Activated CD8-positive, alpha-beta T cell treated with anti-CD3 and anti-CD28 coated beads for 36 hours (primary cell): ENCODE results near the gene PRCC. TPM values are rescaled to one million over a fixed set of nuclear protein-coding genes. Genes with fewer than 3 reads are reported as not detected.
A peak's percentile ranks its signal among the peaks of the same experiment; 100 is the strongest.

Experiments used
- ATAC-seq: fragments of 200-7000 bp; cut with Tn5 transposase; one replicate; pipeline ENCODE4 v1.10.0; 2021; ENCODE audit warnings: mild to moderate bottlenecking, moderate library complexity
- CTCF ChIA-PET: fragments of 350-600 bp; sonication (Branson Sonifier 250); formaldehyde crosslinking; loops from one replicate; lab custom pipeline; 2021; ENCODE audit warnings: antibody characterized with exemption; lab: Charles Lee
- POLR2A ChIA-PET: fragments of 350-600 bp; sonication (Branson Sonifier 250); formaldehyde crosslinking; loops from one replicate; lab custom pipeline; 2021; ENCODE audit warnings: antibody characterized with exemption; lab: Charles Lee
- DNase-seq: peaks from one replicate; pipeline ENCODE4 v3.0.0-alpha.2; 2020
- H3K27ac Mint-ChIP-seq: one replicate; pipeline ENCODE4 v1.8.0; 2021; ENCODE audit warnings: mild to moderate bottlenecking, mixed read lengths
- H3K27me3 Mint-ChIP-seq: one replicate; pipeline ENCODE4 v1.8.0; 2021; ENCODE audit warnings: mixed read lengths
- H3K36me3 Mint-ChIP-seq: one replicate; pipeline ENCODE4 v1.8.0; 2021; ENCODE audit warnings: low read depth, mixed read lengths
- H3K4me1 Mint-ChIP-seq: one replicate; pipeline ENCODE4 v1.8.0; 2021; ENCODE audit warnings: low read depth, mixed read lengths
- H3K4me3 Mint-ChIP-seq: one replicate; pipeline ENCODE4 v1.8.0; 2021; ENCODE audit warnings: mild to moderate bottlenecking, moderate library complexity, mixed read lengths
- H3K9me3 Mint-ChIP-seq: one replicate; pipeline ENCODE4 v1.8.0; 2021; ENCODE audit warnings: mixed read lengths
- intact Hi-C: fragments of 100-400 bp; cut with micrococcal nuclease; formaldehyde crosslinking; loops from one replicate; pipeline ENCODE4 v1.10.0; 2022
- total RNA-seq, 2 experiments: library from RNA; stranded (reverse); gene quantifications; one replicate each; pipeline ENCODE4 v1.2.3, GENCODE V29; 2021
- TF ChIP-seq, protein P1 (sequence below): fragments of 200-600 bp; IDR thresholded peaks from one replicate; pipeline ENCODE4 v1.8.0; 2022; ENCODE audit warnings: antibody characterized with exemption, mild to moderate bottlenecking

PRCC gene
- total RNA-seq, 2 experiments from 2014 or later: 69.8 to 70.6 TPM

GRCh38 chr1:156833603-156834002 lies 66.3 kb downstream of the PRCC start:
- ChIA-PET CTCF (interaction anchor here (0.7 to 13.7 kb wide), 8 partner anchors 11 to 78 kb away, joined by 3 to 273 read pairs (median 4); partner anchors contain the start of genes INSRR, NTRK1 and PEAR1), POLR2A (interaction anchor here (1.1 to 1.3 kb wide), 4 partner anchors 10 to 36 kb away, joined by 4 to 5 read pairs (median 4); no protein-coding TSS in a partner anchor)
- H3K27me3 Mint-ChIP-seq: peaks cover 12% of the 10 kb centered on the region
- H3K4me3 Mint-ChIP-seq: no peak overlapping the region
- TF ChIP-seq, protein P1, sequence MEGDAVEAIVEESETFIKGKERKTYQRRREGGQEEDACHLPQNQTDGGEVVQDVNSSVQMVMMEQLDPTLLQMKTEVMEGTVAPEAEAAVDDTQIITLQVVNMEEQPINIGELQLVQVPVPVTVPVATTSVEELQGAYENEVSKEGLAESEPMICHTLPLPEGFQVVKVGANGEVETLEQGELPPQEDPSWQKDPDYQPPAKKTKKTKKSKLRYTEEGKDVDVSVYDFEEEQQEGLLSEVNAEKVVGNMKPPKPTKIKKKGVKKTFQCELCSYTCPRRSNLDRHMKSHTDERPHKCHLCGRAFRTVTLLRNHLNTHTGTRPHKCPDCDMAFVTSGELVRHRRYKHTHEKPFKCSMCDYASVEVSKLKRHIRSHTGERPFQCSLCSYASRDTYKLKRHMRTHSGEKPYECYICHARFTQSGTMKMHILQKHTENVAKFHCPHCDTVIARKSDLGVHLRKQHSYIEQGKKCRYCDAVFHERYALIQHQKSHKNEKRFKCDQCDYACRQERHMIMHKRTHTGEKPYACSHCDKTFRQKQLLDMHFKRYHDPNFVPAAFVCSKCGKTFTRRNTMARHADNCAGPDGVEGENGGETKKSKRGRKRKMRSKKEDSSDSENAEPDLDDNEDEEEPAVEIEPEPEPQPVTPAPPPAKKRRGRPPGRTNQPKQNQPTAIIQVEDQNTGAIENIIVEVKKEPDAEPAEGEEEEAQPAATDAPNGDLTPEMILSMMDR: no peak
- no peaks in the 10 kb centered on the region for H3K36me3 Mint-ChIP-seq
- peak; percentile 66 for DNase-seq
- no peak overlapping the region for H3K27ac Mint-ChIP-seq
- H3K9me3 Mint-ChIP-seq: no peaks in the 10 kb centered on the region
- peaks cover 40% of the 10 kb centered on the region for H3K4me1 Mint-ChIP-seq
- ATAC-seq: peak; percentile 70
- intact Hi-C loops: no loop called here

GRCh38 chr1:156834322-156834721 lies 67.0 kb downstream of the PRCC start:
- peak overlapping the region; percentile 11 for H3K27ac Mint-ChIP-seq
- no peak overlapping the region for H3K4me3 Mint-ChIP-seq
- TF ChIP-seq, protein P1: no peak
- H3K27me3 Mint-ChIP-seq: peaks cover 16% of the 10 kb centered on the region
- H3K36me3 Mint-ChIP-seq: no peaks in the 10 kb centered on the region
- POLR2A ChIA-PET: interaction anchor here (1.1 to 1.3 kb wide), 4 partner anchors 10 to 37 kb away, joined by 4 to 5 read pairs (median 4); no protein-coding TSS in a partner anchor
- H3K9me3 Mint-ChIP-seq: no peaks in the 10 kb centered on the region
- ATAC-seq: peak; percentile 11
- CTCF ChIA-PET: interaction anchor here (0.7 to 13.7 kb wide), 6 partner anchors 15 to 63 kb away, joined by 4 to 273 read pairs (median 4); partner anchors contain the start of genes INSRR, NTRK1 and PEAR1
- peak; percentile 52 for DNase-seq
- H3K4me1 Mint-ChIP-seq: peaks cover 42% of the 10 kb centered on the region
- intact Hi-C loops: no loop called here

DNA sequence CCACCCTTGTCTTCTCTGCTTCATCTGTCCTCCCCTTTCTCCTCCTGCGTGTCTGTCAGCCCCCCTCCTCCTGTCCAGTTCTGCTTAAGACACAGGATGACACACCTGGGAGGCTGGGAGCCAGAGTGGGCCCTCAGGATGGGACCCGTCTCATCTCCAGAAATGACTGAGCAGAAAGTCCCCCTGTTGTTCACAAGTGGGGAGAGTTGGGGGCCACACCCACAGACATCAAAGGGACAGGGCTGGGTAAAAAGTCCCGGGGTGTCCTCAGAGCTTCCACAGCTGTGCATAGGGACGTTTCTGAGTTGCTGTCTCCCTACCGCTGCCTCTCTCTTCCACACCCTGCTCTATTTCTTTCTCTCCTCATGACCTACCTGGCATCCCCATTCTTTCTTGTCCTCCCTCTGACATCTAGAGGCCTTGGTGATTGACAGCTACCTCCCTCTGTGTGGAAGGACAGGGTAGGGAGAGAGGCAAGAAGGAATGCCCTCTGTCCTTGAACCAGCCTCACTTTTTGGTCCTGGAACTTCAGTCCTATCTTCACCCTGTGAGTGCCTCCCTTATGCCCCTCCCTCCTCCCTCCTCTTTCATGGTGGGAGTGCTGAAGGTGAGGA lies 68.8 kb downstream of the PRCC start:
- ChIA-PET POLR2A (interaction anchor here (0.7 to 2.1 kb wide), 3 partner anchors 14 to 23 kb away, joined by 3 to 12 read pairs (median 4); partner anchors contain the start of genes INSRR and SH2D2A), CTCF (interaction anchor here (0.9 to 13.7 kb wide), 8 partner anchors 11 to 110 kb away, joined by 3 to 273 read pairs (median 49); partner anchors contain the start of genes INSRR, NTRK1 and PEAR1)
- Mint-ChIP-seq H3K9me3 (no peaks in the 10 kb centered on the region), H3K4me1 (peaks cover 46% of the 10 kb centered on the region), H3K27ac (peak overlapping the region; percentile 70), H3K36me3 (no peaks in the 10 kb centered on the region), H3K4me3 (peak overlapping the region; percentile 12), H3K27me3 (peaks cover 21% of the 10 kb centered on the region)
- ATAC-seq (peak; percentile 74), DNase-seq (peak; percentile 84)
- intact Hi-C loops: loop anchor here (5.0 kb wide), 1 partner anchor 56 kb away; the partner anchor contains the start of gene PEAR1
- TF ChIP-seq, protein P1: no peak

- TF ChIP-seq, protein P1: no peak
- ATAC-seq: no peak
- POLR2A ChIA-PET: interaction anchor here (0.7 to 2.5 kb wide), 5 partner anchors 15 to 31 kb away, joined by 3 to 12 read pairs (median 8); partner anchors contain the start of genes INSRR and SH2D2A
- no peak for DNase-seq
- Mint-ChIP-seq H3K36me3 (no peaks in the 10 kb centered on the region), H3K4me3 (no peak overlapping the region), H3K27me3 (peaks cover 25% of the 10 kb centered on the region), H3K4me1 (peaks cover 46% of the 10 kb centered on the region), H3K9me3 (no peaks in the 10 kb centered on the region), H3K27ac (peak overlapping the region; percentile 17)
- intact Hi-C loops: loop anchor here (5.0 kb wide), 1 partner anchor 55 kb away; the partner anchor contains the start of gene PEAR1
- CTCF ChIA-PET: interaction anchor here (0.7 to 13.7 kb wide), 14 partner anchors 11 to 451 kb away, joined by 3 to 273 read pairs (median 14); partner anchors contain the start of genes INSRR, NTRK1, PEAR1 and SH2D2A
Observed at GRCh38 chr1:156836892-156837291, 69.6 kb downstream of the PRCC start.
